GM06990 (cell line): ENCODE results near the gene EDARADD.
"Not testable (repeated sequence)": the region's sequence is repeated elsewhere in the genome, so short reads cannot be mapped to it uniquely, and the experiment has no call there.

Source experiments
- DNase-seq: peaks from one replicate; pipeline ENCODE4 v3.0.0-alpha.2; 2011; ENCODE audit not compliant: insufficient read length; ENCODE audit errors: extremely low read depth
- H3K27me3 ChIP-seq: replicated peaks from 2 replicates; pipeline ENCODE4 v1.6.0; 2011; ENCODE audit warnings: low read length; ENCODE audit not compliant: control insufficient read depth, insufficient read depth
- H3K36me3 ChIP-seq: 2 replicates; pipeline ENCODE4 v1.5.1; 2011; ENCODE audit warnings: low read length; ENCODE audit not compliant: control insufficient read depth, insufficient read depth
- H3K4me3 ChIP-seq: replicated peaks from 2 replicates; pipeline ENCODE4 v1.5.1; 2011; ENCODE audit warnings: low read depth, mild to moderate bottlenecking, control low read depth, low read length
- TF ChIP-seq, protein P1 (sequence below): IDR thresholded peaks from 2 replicates; pipeline ENCODE4 v1.5.1; 2011; ENCODE audit warnings: low read length, control low read depth, mild to moderate bottlenecking, inconsistent platforms; ENCODE audit not compliant: insufficient read depth, poor library complexity, severe bottlenecking

EDARADD gene

DNA sequence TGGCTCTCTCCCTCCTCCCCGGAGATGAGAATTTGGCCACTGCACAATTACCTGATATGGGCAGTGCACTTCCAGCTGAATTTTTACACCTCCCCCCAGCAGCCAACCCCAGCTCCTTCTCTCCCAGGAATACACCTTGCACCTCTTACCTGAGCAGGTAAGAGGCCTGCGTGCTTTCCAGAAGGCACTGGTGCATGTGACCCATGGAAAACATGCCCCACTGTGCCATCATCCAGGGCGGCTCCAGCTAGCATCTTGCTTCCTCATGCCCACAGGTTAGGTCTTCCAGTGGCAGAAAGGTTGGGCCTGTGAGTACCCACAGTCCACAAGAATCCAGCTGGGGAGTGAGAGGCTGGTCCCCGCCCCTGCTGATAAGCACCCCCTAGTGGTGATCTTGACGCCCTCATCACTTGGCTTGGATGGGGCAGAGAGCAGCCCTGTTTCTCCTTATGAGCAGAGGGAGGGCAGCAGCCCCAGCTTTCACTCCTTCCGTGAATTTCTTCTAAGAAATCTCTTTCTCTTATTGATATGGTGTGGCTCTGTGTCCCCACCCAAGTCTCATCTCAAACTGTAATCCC, 57.8 kb downstream of the EDARADD start:
- Histone ChIP-seq H3K4me3 (no peak overlapping the region), H3K27me3 (no peaks in the 10 kb centered on the region), H3K36me3 (no peaks in the 10 kb centered on the region)
- TF ChIP-seq, protein P1, sequence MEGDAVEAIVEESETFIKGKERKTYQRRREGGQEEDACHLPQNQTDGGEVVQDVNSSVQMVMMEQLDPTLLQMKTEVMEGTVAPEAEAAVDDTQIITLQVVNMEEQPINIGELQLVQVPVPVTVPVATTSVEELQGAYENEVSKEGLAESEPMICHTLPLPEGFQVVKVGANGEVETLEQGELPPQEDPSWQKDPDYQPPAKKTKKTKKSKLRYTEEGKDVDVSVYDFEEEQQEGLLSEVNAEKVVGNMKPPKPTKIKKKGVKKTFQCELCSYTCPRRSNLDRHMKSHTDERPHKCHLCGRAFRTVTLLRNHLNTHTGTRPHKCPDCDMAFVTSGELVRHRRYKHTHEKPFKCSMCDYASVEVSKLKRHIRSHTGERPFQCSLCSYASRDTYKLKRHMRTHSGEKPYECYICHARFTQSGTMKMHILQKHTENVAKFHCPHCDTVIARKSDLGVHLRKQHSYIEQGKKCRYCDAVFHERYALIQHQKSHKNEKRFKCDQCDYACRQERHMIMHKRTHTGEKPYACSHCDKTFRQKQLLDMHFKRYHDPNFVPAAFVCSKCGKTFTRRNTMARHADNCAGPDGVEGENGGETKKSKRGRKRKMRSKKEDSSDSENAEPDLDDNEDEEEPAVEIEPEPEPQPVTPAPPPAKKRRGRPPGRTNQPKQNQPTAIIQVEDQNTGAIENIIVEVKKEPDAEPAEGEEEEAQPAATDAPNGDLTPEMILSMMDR = peak; percentile 65
- DNase-seq = no peak

DNA sequence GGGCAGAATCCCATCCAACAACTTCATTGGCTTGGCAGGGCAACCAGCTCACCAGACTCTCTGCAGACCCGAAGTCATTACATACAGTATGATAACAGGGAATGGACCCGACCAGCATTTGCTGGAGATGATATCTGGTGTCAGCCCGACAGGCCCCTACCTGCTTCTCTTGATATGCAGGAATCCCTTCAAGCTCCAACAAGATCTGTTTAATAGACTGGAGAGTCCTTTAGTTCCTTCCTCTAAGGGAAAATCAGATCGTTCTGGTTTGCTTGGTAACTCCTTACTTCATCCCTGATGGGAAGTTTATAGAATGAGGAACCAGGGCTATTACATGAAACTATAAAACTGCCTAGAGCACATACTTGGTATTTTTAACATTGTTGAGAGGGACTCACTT, 61.2 kb downstream of the EDARADD start:
- H3K4me3 ChIP-seq = no peak overlapping the region
- no peaks in the 10 kb centered on the region for H3K27me3 ChIP-seq
- no peak for DNase-seq
- H3K36me3 ChIP-seq = no peaks in the 10 kb centered on the region
- TF ChIP-seq, protein P1 = no peak

DNA sequence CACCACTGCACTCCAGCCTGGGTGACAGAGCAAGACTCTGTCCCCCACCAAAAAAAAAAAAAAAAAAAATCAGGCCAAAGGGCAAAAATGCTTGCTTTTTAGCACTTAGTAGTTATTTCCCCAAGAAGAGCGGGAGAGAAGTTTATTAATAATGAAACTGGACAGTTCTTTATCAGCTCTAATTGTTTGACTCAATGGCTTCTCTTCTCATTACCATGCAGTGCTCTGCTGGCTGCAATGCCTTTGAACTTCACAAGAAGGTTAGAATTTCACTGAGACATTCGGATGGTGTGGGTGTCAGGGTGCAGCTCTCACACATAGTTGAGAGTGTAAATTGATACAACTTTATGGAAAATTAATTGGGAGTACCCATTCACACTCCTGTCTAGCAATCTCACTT, 63.7 kb downstream of the EDARADD start:
- TF ChIP-seq, protein P1 = no peak
- peak; percentile 48 for DNase-seq
- Histone ChIP-seq H3K36me3 (no peaks in the 10 kb centered on the region), H3K27me3 (no peaks in the 10 kb centered on the region), H3K4me3 (no peak overlapping the region)

DNA sequence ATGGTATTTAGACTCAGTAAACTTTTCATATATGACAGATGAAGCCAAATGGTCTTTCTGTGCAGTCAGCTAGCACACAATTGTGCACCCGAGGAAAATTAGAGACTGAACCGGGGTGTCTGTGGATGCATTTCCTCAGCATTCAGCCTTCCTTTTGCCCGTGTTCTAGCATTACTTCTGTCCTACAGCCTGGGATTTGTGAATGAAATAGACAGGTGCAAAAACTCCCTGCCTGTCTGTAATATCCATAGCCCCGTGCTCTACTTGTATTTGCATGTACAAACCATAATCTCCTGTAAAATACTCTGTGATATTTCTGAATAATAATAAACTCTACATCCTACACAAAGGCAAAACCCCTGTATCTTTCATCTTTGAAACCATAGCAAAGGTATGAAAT, 64.9 kb downstream of the EDARADD start:
- TF ChIP-seq, protein P1 = no peak
- Histone ChIP-seq H3K4me3 (no peak overlapping the region), H3K36me3 (no peaks in the 10 kb centered on the region), H3K27me3 (no peaks in the 10 kb centered on the region)
- DNase-seq = no peak

DNA sequence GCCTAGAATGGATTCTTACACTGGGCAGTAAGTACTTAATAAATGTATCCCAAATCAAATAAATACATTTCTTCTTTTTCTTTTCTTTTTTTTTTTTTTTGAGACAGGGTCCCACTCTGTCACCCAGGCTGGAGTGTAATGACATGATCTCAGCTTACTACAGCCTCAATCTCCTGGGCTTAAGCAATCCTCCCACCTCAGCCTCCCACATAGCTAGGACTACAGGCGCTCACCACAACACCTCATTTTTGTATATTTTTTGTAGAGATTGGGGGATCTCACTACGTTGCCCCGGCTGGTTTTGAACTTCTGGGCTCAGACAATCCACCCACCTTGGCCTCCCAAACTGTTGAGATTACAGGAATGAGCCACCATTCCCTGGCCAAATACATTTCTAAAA, 66.0 kb downstream of the EDARADD start:
- H3K36me3 ChIP-seq = no peaks in the 10 kb centered on the region
- H3K27me3 ChIP-seq = no peaks in the 10 kb centered on the region
- no peak for DNase-seq
- H3K4me3 ChIP-seq = no peak overlapping the region
- TF ChIP-seq, protein P1 = no peak

DNA sequence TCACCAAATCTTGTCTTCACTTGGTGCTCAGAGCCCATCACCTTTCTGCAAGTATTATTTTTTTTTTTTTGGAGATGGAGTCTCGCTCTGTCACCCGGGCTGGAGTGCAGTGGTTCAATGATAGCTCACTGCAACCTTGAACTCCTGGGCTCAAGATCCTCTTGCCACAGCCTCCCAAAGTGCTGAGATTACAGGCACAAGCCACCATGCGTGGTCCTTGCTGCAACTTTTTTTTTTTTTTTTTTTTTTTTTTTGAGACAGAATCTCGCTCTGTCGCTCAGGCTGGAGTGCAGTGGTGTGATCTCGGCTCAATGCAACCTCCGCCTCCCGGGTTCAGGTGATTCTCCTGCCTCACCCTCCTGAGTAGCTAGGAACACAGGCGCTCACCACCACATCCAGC, 70.1 kb downstream of the EDARADD start:
- H3K36me3 ChIP-seq, DNase-seq, H3K4me3 ChIP-seq, H3K27me3 ChIP-seq: not testable (repeated sequence)
